Naive B cell (primary cell): ENCODE measurements around the gene WTAP. TPM values are rescaled to one million over a fixed set of nuclear protein-coding genes. Genes with fewer than 3 reads are reported as not detected.
"Not testable (repeated sequence)": the region's sequence is repeated elsewhere in the genome, so short reads cannot be mapped to it uniquely, and the experiment has no call there.

ENCODE experiments used
- ATAC-seq, 2 donors: fragments of 150-1000 bp; cut with Tn5 transposase; 2 replicates each; pipeline ENCODE4 v1.10.0; 2021; ENCODE audit warnings: low read depth in 2 of 2, mild to moderate bottlenecking in 2 of 2, moderate library complexity in 2 of 2
- DNase-seq: peaks from one replicate; pipeline ENCODE4 v3.0.0; 2022
- H3K27ac Mint-ChIP-seq, 6 donors: one replicate each; pipeline ENCODE4 v1.8.0; 2020 to 2022; ENCODE audit warnings: mild to moderate bottlenecking in 6 of 6, mixed read lengths in 6 of 6, moderate library complexity in 5 of 6, inconsistent platforms in 2 of 6
- H3K27me3 Mint-ChIP-seq, 3 donors: one replicate each; pipeline ENCODE4 v1.8.0; 2021 to 2022; ENCODE audit warnings: mixed read lengths in 3 of 3, mild to moderate bottlenecking in 1 of 3
- H3K36me3 Mint-ChIP-seq, 2 donors: one replicate each; pipeline ENCODE4 v1.8.0; 2020 to 2022; ENCODE audit warnings: mixed read lengths in 2 of 2, inconsistent platforms in 1 of 2, mild to moderate bottlenecking in 1 of 2
- H3K4me1 Mint-ChIP-seq, 3 donors: one replicate each; pipeline ENCODE4 v1.8.0; 2020 to 2022; ENCODE audit warnings: mixed read lengths in 3 of 3, inconsistent platforms in 1 of 3, mild to moderate bottlenecking in 1 of 3, moderate library complexity in 1 of 3
- H3K4me3 Mint-ChIP-seq, 8 donors: one replicate each; pipeline ENCODE4 v1.8.0; 2020 to 2022; ENCODE audit warnings: mild to moderate bottlenecking in 8 of 8, mixed read lengths in 8 of 8, moderate library complexity in 8 of 8, inconsistent platforms in 2 of 8
- H3K9me3 Mint-ChIP-seq, 7 donors: one replicate each; pipeline ENCODE4 v1.8.0; 2020 to 2022; ENCODE audit warnings: mixed read lengths in 7 of 7, mild to moderate bottlenecking in 5 of 7, inconsistent platforms in 2 of 7, moderate library complexity in 1 of 7
- polyA plus RNA-seq, 6 donors: library from polyadenylated mRNA; unstranded; fragments of 300-500 nt; fragmentation: Illumina TruSeq; gene quantifications; one replicate each; pipeline ENCODE4 v1.2.3, GENCODE V29; 2021; ENCODE audit warnings: low read depth in 6 of 6

Gene WTAP
- polyA plus RNA-seq, 6 donors from 2014 or later = 142 to 203 (median 152) TPM

- not testable (repeated sequence) for DNase-seq, H3K27me3 Mint-ChIP-seq, H3K27ac Mint-ChIP-seq, H3K4me3 Mint-ChIP-seq, ATAC-seq, H3K9me3 Mint-ChIP-seq, H3K36me3 Mint-ChIP-seq, H3K4me1 Mint-ChIP-seq
These were observed 14.9 kb upstream of the WTAP start for GRCh38 chr6:159712389-159712788.

- Mint-ChIP-seq H3K36me3 (no peaks in the 10 kb centered on the region), H3K4me1 (peaks cover 0 to 5% (median 4%) of the 10 kb centered on the region in 3 donors), H3K4me3 (no peak overlapping the region), H3K27me3 (no peaks in the 10 kb centered on the region), H3K27ac (no peak overlapping the region), H3K9me3 (peaks cover 0 to 1% (median 0%) of the 10 kb centered on the region in 7 donors)
- DNase-seq = no peak
- no peak for ATAC-seq
These were observed 13.3 kb upstream of the WTAP start for GRCh38 chr6:159713984-159714383.

- H3K9me3 Mint-ChIP-seq = peaks cover 0 to 1% (median 0%) of the 10 kb centered on the region in 7 donors
- DNase-seq (no peak), ATAC-seq (no peak)
- no peaks in the 10 kb centered on the region for H3K27me3 Mint-ChIP-seq
- H3K4me3 Mint-ChIP-seq = no peak overlapping the region
- no peaks in the 10 kb centered on the region for H3K36me3 Mint-ChIP-seq
- H3K27ac Mint-ChIP-seq = peak overlapping the region in 1 of 6 donors; percentile 44
- H3K4me1 Mint-ChIP-seq = peaks cover 0 to 5% (median 4%) of the 10 kb centered on the region in 3 donors
These were observed 12.9 kb upstream of the WTAP start for GRCh38 chr6:159714404-159714803.

- no peaks in the 10 kb centered on the region for H3K27me3 Mint-ChIP-seq
- ATAC-seq = no peak
- no peak overlapping the region for H3K4me3 Mint-ChIP-seq
- peaks cover 0 to 5% (median 4%) of the 10 kb centered on the region in 3 donors for H3K4me1 Mint-ChIP-seq
- H3K9me3 Mint-ChIP-seq = no peaks in the 10 kb centered on the region
- no peak for DNase-seq
- H3K27ac Mint-ChIP-seq = no peak overlapping the region
- H3K36me3 Mint-ChIP-seq = no peaks in the 10 kb centered on the region
These were observed 12.1 kb upstream of the WTAP start for GRCh38 chr6:159715166-159715565.

- Mint-ChIP-seq H3K36me3 (no peaks in the 10 kb centered on the region), H3K27ac (no peak overlapping the region), H3K4me3 (no peak overlapping the region), H3K4me1 (peaks cover 0 to 6% (median 5%) of the 10 kb centered on the region in 3 donors), H3K9me3 (no peaks in the 10 kb centered on the region), H3K27me3 (no peaks in the 10 kb centered on the region)
- DNase-seq = no peak
- ATAC-seq = no peak
These were observed 11.7 kb upstream of the WTAP start for GRCh38 chr6:159715605-159716004.

GRCh38 chr6:159716247-159717096, 10.8 kb upstream of the WTAP start:
- Mint-ChIP-seq H3K9me3 (no peaks in the 10 kb centered on the region), H3K36me3 (no peaks in the 10 kb centered on the region), H3K27me3 (no peaks in the 10 kb centered on the region), H3K4me3 (no peak overlapping the region), H3K27ac (peak overlapping the region in 1 of 6 donors; percentile 58), H3K4me1 (peaks cover 0 to 7% (median 5%) of the 10 kb centered on the region in 3 donors)
- ATAC-seq (no peak), DNase-seq (no peak)

GRCh38 chr6:159718634-159719033, 8.7 kb upstream of the WTAP start:
- H3K27ac Mint-ChIP-seq = no peak overlapping the region

GRCh38 chr6:159719287-159719686, 8.0 kb upstream of the WTAP start:
- Mint-ChIP-seq H3K27me3 (no peaks in the 10 kb centered on the region), H3K27ac (peak overlapping the region in 1 of 6 donors; percentile 47), H3K4me1 (peaks cover 4 to 17% (median 12%) of the 10 kb centered on the region in 3 donors), H3K36me3 (no peaks in the 10 kb centered on the region), H3K9me3 (no peaks in the 10 kb centered on the region), H3K4me3 (no peak overlapping the region)
- no peak for DNase-seq
- ATAC-seq = no peak

More at GRCh38 chr6:159718634-159719033, 8.7 kb upstream of the WTAP start:
- no peaks in the 10 kb centered on the region for H3K9me3 Mint-ChIP-seq
- ATAC-seq (no peak), DNase-seq (no peak)
- no peaks in the 10 kb centered on the region for H3K27me3 Mint-ChIP-seq
- peaks cover 0 to 17% (median 12%) of the 10 kb centered on the region in 3 donors for H3K4me1 Mint-ChIP-seq
- H3K36me3 Mint-ChIP-seq = no peaks in the 10 kb centered on the region
- H3K4me3 Mint-ChIP-seq = no peak overlapping the region

GRCh38 chr6:159720708-159721107, 6.6 kb upstream of the WTAP start:
- Mint-ChIP-seq H3K27ac (no peak overlapping the region), H3K36me3 (no peaks in the 10 kb centered on the region), H3K27me3 (no peaks in the 10 kb centered on the region), H3K4me1 (peaks cover 8 to 15% (median 13%) of the 10 kb centered on the region in 3 donors), H3K4me3 (no peak overlapping the region), H3K9me3 (no peaks in the 10 kb centered on the region)
- ATAC-seq = peak; percentile 54 to 69
- peak; percentile 60 for DNase-seq

- not testable (repeated sequence) for H3K27ac Mint-ChIP-seq, DNase-seq
These were observed 5.3 kb upstream of the WTAP start for GRCh38 chr6:159721981-159722380.

GRCh38 chr6:159722655-159723054, 4.7 kb upstream of the WTAP start:
- Mint-ChIP-seq H3K4me3 (no peak overlapping the region), H3K36me3 (no peaks in the 10 kb centered on the region), H3K9me3 (no peaks in the 10 kb centered on the region), H3K4me1 (peaks cover 17 to 28% (median 23%) of the 10 kb centered on the region in 3 donors), H3K27me3 (no peaks in the 10 kb centered on the region), H3K27ac (peak overlapping the region in 3 of 6 donors; percentile 35 to 58 (median 42))
- DNase-seq = no peak
- ATAC-seq = no peak

More at GRCh38 chr6:159721981-159722380, 5.3 kb upstream of the WTAP start:
- H3K9me3 Mint-ChIP-seq, H3K27me3 Mint-ChIP-seq, H3K36me3 Mint-ChIP-seq, H3K4me3 Mint-ChIP-seq, ATAC-seq: not testable (repeated sequence)
- H3K4me1 Mint-ChIP-seq = peaks cover 17 to 27% (median 23%) of the 10 kb centered on the region in 3 donors

- H3K27me3 Mint-ChIP-seq = no peaks in the 10 kb centered on the region
- H3K27ac Mint-ChIP-seq = peak overlapping the region in 1 of 6 donors; percentile 35
These were observed 4.0 kb upstream of the WTAP start for GRCh38 chr6:159723259-159723658.

GRCh38 chr6:159724778-159725177, 2.5 kb upstream of the WTAP start:
- no peaks in the 10 kb centered on the region for H3K9me3 Mint-ChIP-seq
- H3K4me3 Mint-ChIP-seq = peak overlapping the region in 5 of 8 donors; percentile 16 to 54 (median 33)
- ATAC-seq (no peak), DNase-seq (no peak)
- H3K36me3 Mint-ChIP-seq = no peaks in the 10 kb centered on the region
- peaks cover 27 to 43% (median 42%) of the 10 kb centered on the region in 3 donors for H3K4me1 Mint-ChIP-seq
- H3K27ac Mint-ChIP-seq = peak overlapping the region in 3 of 6 donors; percentile 58 to 81 (median 61)
- H3K27me3 Mint-ChIP-seq = no peaks in the 10 kb centered on the region

More at GRCh38 chr6:159723259-159723658, 4.0 kb upstream of the WTAP start:
- H3K4me3 Mint-ChIP-seq = no peak overlapping the region
- DNase-seq = no peak
- no peaks in the 10 kb centered on the region for H3K9me3 Mint-ChIP-seq
- H3K36me3 Mint-ChIP-seq = no peaks in the 10 kb centered on the region
- no peak for ATAC-seq
- peaks cover 17 to 31% (median 27%) of the 10 kb centered on the region in 3 donors for H3K4me1 Mint-ChIP-seq

GRCh38 chr6:159725208-159725607, 2.1 kb upstream of the WTAP start:
- peak overlapping the region in 4 of 8 donors; percentile 16 to 54 (median 33) for H3K4me3 Mint-ChIP-seq
- not testable (repeated sequence) for H3K9me3 Mint-ChIP-seq, DNase-seq, H3K36me3 Mint-ChIP-seq, H3K27me3 Mint-ChIP-seq, ATAC-seq
- H3K4me1 Mint-ChIP-seq = peaks cover 28 to 46% (median 43%) of the 10 kb centered on the region in 3 donors
- peak overlapping the region in 4 of 6 donors; percentile 32 to 81 (median 60) for H3K27ac Mint-ChIP-seq
